HG03354 (cell line): Measurements from ENCODE around the gene S100A6.
A peak's percentile ranks its signal among the peaks of the same experiment; 100 is the strongest.

Experiments used
- ATAC-seq: cut with Tn5 transposase; IDR thresholded peaks from one replicate; pipeline ENCODE4 v1.9.1; 2021; ENCODE audit warnings: mild to moderate bottlenecking; ENCODE audit not compliant: unreplicated experiment, poor library complexity, severe bottlenecking

The S100A6 gene

GRCh38 chr1:153546796-153547559 is 11.2 kb upstream of the S100A6 start:
- no peak for ATAC-seq

GRCh38 chr1:153546371-153546770 is 10.6 kb upstream of the S100A6 start:
- ATAC-seq: no peak

DNA sequence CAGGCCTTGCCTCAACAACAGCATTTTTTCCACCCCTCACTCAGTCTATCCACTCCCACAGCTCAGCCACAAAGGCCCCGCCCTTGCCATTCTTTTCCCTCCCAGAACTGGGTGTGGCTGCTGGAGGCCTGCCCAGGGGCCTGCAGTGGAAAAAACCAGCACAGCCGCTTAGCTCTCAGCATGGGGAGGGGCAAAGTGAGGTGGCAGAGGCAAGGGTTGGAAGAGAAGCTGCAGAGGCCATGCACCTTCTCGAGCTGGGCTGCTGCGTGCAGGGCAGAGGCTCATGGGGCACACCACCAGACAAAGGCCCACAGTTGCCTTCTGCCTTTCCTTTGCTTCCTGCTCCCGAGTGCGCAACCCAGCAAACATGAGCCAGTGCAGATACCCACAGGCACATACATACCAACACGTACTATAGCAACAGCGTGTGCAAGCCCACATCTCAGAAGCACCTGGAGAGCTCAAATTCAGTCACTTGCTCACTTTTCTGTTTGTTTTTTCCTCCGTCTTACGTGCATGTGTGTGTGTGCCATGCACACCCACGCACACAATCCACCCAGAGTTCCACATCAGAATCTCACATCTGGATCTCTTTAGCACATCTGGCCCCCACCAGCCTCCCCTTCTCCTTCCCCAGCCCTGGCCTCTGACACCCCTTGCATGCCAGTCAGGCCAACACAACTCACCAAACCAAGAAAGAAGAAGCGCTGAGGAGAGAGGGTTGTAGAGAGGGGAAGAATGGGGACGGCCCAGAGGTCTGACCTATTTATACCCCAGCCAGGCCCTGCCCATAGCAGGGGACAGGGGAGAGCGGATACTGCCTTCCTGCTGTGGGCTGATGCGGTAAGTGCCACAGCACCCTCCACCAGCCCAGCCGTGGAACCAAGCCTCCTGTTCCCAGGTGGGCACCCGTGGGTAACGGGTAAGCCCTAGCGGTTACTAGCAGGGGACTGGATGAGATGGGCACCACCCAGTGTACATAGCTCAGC is 9.6 kb upstream of the S100A6 start, which contains the start of gene S100A4:
Gene S100A4 (minus strand): TSS at position 740 of the 989 bp plus-strand sequence. CDS start 1,012 bp downstream, outside the sequence.
- peak; percentile 72 for ATAC-seq

DNA sequence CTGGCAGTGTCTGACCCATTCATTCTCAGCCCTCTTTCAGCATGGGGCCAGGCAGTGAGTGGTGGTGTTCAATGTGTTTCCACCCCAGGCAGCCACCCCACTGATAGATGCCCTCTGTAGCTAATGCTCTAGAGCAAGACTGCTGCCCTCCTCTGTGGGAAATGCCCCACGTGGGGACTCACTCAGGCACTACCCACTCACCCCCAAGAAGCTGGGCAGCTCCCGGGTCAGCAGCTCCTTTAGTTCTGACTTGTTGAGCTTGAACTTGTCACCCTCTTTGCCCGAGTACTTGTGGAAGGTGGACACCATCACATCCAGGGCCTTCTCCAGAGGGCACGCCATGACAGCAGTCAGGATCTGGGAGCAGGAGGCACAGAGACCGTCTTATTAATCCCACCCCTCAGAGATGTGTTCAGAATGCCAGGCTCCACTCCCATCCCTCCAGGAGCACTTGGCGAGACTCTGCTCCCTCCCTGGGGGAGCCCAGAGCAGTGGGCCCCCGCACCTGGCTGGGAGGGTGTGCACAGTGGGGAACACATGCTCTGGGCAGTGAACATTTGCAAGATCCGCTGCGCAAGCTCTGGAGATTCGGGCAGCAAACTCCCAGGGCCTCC is 8.8 kb upstream of the S100A6 start:
- no peak for ATAC-seq

- no peak for ATAC-seq
Measured at GRCh38 chr1:153543736-153544135, 7.9 kb upstream of the S100A6 start.

DNA sequence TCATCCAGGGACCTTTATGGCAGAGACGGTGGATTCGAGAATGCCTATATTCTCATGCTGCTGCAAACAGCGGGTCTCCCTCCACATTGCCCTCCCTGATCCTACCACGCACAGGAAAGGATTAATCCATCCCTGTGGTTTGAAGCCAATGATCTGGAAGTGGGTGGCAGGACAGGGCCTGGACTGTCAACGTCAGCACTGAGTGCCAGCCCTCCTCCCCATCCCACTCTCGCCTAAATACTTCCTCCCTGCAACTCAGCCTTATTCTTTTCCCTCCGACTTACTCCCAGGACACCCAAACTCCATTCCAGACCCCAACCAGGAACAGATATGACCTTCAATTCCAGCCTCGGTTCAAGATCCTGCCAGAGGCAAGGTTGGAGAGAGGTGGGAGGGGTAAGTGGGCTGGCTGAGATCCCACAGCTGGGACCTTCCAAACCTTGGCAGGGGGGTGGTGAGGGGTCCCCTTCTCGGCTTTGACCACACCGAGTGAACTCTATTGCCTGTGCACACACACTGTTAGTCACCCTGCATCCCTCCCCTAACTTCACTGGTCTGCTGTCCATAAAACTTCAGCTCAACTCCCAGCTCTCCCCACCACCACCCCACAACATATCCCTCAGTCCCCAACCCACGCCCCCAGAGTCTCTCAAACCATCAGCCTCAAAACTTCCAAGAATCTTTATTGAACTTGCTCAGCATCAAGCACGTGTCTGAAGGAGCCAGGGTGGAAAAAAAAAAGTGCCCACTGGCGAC is 7.3 kb upstream of the S100A6 start:
- ATAC-seq: no peak

DNA sequence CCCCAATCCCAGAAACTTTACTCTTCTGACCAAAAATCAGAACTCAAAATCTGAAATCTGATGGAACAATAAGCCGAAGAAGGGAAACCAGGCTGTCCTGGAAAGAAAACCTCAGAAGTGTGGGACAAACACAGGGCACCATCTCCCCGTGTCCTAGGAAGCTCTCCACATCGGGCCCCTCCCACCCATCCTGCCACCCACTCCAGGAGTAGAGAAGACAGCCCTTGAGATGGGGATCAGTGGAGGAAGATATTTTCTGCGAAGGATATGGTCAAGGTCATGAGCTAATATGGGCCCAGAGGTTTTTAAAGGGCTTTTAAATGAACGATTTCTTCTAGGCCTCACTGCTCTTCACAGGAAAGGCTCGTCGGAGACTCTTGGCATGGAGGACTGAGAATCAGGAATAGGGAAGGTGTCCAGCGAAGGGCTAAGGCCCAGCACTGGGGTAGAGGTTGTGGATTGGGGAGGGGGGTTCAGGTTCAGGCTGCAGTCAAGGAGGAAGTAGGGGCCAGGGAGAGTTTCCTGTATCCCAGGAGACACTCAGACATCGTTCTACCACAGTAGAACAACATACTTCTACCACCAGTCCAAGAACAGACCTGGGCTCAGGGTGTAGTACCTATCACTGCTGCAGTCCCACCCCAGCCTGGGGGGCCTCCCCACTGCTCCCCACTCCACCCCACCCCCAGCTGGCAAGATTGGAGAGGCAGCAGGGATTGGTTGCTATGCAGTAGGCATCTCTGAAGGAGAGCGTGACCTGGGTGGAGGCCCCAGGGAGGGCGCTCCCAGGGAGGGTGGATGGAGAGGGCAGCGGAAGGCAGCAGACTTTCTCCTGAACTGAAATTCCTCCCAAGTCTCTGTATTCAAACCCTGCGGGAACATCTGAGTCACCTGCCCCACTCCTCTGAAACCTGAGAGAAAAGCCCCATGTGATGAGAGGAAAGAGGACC is 6.1 kb upstream of the S100A6 start:
- no peak for ATAC-seq

- no peak for ATAC-seq
Measured at GRCh38 chr1:153540394-153541361, 4.9 kb upstream of the S100A6 start, which contains the start of gene S100A5. TSS of gene S100A5 (minus strand) at chr1:153540934. CDS start at chr1:153540191, 743 bp downstream.

DNA sequence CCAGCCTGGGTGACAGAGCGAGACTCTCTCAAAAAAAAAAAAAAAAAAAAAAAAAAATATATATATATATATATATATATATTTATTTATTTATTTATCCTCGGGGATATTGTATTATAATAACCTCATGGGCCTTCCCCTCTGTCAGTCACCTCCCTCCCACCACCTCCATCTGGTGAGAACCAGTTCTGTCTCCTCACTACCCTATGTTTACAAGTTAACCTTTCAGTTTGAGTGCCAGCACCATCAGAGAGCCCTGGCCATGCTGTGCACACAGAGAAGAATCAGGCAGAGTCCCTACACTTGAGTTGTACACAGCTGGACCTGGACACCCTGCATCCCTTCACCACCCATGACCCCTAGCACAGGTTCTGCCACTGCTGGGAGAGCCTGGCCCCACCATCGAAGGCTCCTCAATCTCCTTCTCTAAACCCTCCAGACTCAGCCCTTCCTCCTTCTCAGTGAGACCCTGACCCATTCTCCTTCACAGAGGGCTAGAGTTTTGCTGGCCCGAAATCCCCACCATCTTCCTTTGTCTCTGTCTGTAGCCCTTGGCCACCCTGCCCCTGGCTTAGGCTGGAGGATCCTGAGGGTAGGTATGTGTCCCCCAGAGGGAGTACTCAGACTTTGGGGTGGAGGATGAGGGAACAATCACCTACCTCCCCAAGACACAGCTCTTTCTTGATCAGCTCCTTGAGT is 3.8 kb upstream of the S100A6 start:
- no peak for ATAC-seq

- ATAC-seq: no peak
Measured at GRCh38 chr1:153538315-153538821, 2.6 kb upstream of the S100A6 start.

DNA sequence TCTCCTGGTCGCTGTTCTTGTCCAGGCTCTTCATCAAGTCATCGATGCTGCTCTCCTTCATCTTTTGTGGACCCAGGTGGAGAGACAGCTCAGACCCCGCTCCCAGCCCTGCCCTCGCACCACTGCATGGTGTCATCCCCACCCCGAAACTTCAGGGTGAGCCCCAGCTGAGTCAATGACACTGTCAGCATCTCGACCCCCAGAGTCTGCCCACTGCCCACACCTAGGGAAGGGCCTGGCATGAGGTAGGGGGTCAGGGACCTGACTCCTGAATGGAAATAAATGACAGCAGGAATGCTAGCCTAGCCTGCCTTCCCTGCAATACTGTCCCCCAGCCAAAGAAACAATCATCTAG is 1.6 kb upstream of the S100A6 start:
- ATAC-seq: no peak

GRCh38 chr1:153536671-153537375 is 1.0 kb upstream of the S100A6 start:
- no peak for ATAC-seq

DNA sequence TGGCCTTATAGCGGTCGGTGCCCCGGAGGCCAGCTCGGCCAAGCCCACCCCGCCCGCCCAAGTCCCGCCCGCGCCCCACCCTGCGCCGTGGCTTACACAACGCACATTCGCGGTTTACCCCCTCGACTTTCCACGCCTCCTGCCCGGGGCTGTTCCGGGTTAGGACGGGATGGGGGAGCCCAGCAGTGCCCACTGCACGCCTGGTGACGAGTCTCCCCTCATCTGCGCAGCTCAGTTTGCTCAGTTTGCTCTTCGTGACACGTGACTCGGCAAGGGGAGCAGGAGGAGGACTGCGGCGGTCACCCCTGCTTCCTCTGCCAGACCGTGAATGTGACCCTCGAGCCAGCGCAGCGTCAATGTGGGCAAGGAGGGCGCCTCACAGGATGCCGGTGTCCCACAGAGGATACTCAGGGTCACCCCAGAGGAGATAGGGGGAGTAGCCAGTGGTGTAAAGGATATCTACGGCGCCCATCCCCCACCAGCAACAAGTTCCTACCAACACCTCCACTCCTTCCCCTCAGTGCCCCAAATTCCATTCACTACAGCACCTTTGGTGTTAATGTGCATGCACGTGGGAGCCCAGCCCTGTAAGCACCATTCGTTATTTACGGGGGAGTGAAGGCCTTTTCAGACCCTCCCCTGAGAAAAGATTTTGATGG is 350 bp upstream of the S100A6 start:
- peak; percentile 55 for ATAC-seq

DNA sequence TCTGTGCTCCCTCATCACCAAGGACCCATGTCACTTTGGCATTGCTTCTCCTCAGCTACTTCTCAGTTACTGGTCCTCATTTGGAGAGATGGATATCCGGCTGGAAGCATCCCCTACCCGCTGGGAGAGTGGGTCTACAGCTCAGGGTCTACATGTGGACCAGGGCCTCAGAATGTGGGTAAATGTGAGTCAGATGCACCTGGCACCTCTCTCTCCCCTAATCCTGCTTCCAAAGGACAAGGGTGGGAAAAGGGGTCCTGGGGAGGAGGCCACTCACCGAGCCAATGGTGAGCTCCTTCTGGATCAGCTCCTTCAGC is 908 bp downstream of the S100A6 start:
- no peak for ATAC-seq

DNA sequence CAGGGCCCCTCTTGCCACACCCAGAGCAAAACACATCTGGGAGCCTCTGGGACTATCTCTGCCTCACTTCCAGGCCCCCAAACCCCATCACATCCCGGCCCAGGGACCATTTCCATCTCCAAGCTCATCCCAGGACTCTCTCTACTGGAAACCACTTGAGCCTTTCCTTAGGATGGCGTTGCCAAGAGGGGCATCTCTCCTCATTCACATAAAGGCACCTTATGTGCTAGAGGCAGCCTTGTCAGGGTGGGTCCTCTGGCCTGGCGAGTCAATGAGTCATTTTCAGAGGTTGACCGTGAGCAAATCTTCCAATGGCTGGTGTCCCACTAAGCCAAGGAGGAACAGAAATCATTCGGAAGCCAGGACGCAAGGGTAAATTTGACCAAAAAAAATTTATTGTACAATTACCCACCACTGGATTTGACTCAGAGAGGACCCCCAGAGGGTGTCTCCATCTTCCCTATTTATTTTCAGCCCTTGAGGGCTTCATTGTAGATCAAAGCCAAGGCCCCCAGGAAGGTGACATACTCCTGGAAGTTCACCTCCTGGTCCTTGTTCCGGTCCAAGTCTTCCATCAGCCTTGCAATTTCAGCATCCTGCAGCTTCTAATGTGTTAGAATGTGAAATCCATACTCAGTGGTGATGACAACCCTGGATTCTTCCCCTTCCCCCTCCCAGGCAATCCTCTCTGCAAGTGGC is 1.4 kb downstream of the S100A6 start:
- no peak for ATAC-seq
